Fibroblast of skin of right biceps (primary cell): Measurements from ENCODE around the gene IGSF21.

ENCODE experiments used
- DNase-seq: peaks from one replicate; pipeline ENCODE4 v3.0.0-alpha.2; 2013

Gene IGSF21

DNA sequence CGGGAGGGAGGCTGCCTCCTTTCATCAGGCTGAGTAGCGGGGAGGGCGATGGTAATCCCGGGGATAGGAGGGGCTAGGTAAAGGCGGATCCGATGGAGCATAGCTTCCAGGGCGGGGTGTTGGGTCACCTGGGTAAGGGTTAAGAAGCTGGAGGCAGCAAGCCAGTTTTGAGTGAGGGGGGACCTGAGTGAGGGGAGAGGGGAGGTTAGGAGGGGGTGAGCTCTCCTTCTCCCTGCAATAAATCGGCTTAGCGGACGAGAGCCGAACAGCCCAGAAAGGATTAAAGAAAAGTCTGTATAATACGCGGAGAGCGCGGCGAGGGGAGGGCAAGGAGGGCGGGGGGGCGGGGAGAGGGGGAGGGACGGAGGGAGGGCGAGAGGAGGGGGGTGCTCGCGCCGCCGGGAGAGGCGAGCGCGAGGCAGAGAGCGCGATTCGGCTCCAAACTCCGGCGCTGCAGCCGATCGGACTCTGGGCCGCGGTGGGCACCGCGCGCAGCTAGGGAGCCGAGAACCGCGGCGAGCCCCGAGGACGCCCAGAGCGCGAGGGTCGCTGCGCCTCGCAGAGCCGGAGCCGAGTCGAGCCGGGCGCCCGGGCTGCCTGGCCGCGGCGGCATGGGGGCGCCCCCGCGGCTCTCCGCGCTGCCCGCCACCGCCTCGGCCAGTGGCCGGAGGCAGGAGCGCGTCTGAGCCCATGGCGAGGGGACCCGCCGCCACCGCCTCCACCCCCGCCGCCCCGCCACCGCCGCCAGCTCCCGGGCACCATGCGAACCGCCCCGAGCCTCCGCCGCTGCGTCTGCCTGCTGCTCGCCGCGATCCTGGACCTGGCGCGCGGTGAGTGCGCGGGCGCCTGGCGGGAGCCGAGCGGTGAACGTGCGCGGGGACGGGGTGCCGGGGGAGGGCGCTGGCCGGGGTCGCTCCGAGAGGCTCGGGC lies at the start of gene IGSF21:
TSS of gene IGSF21 (plus strand) at position 430 of the 930 bp plus-strand sequence. CDS start at position 761, 331 bp downstream.
- no peak for DNase-seq

DNA sequence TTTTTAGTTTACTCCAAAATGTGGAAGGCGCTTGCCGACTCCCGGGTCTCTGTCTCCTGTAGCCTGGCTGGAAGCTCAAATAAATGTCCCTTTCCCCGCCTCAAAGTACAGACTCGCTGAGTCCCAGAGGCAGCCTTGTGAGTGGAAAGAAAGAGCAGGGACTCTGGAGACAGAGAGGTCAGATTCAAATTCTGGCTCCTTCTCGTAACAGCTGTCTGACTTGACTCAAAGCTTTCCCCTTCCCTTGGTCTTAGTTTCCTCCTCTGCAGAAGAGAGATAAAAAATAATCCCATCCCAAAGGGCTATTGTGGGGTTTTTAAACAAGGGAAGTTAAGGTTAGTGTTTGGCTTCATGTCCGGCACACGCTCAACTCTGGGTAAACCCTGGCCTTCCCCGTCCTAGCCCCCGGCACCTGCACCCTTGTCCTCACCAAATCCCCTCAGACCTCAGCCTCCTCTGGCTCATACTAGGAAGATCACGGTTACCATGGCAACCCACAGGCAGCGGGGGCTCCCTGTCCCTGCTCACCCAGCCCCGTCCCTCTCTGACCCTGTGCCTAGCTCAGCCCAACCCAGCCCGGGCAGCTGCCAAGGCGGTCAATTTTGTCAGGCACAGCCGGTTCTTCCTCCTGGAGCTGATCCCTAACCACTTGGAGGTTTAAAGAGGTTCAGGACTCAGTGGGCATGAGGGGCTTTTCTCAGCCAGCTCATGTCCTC lies 49.2 kb upstream of the IGSF21 start:
- no peak for DNase-seq

GRCh38 chr1:18058981-18059605 lies 48.5 kb upstream of the IGSF21 start:
- DNase-seq = no peak

DNA sequence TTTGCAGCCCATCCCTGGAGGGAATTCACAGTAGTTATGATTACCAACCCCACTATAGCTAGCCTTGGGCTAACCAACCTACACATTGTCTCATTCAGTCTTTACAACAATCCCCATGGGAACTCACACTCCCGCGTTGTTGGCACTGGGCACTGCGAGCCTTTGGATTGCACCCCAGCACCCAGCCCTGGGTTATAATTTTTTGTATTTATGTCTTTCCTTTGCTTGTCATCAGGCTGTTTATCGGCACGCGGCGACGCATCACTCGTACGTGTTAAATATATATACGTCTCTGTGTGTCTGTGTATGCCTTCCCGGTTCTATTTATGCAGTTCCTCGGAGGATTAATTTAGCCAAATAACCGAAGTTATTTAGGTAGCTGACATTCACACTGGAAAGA lies 47.2 kb upstream of the IGSF21 start:
- DNase-seq = no peak

GRCh38 chr1:18062185-18062584 lies 45.4 kb upstream of the IGSF21 start:
- DNase-seq = no peak

DNA sequence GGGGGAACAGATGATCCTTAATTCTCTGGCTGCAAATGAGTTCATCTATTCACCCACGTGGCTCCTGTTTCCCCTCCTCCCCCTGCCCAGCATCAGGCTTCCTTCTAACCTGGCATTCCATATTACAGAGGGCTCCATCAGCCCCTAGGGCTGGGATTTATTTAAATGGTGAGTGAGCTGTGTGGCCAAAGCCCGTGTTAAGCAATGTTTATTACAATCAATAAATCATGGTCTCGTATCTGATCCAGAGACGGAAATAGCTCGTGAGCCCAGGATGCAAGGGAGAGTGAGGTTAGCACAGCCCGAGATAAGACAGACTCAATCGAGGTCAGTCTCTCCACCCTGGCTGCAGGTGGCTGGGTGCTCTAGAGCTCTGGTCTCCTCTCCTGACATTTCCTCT lies 43.1 kb upstream of the IGSF21 start:
- no peak for DNase-seq

- no peak for DNase-seq
Measured at GRCh38 chr1:18066576-18066975, 41.0 kb upstream of the IGSF21 start.

DNA sequence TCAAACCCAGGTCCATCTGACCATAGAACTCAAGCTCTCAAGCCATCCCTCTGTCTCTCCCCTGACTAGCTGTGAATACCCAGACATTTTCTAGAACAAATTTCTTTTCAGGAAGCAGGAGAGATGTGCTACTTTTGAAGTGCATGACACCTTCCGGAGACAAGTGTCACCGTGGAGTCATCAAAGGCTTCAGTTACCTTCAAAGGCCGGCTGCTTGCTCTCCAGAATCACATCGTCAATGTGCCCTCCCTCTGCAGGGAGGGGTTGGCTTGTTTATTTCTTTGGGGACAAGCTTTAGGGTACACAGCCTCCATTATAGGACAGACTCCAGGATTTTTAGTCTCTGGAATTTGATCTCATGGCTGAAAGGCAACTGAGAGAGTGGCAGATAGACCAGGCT lies 37.7 kb upstream of the IGSF21 start:
- DNase-seq = no peak

- DNase-seq = no peak
Measured at GRCh38 chr1:18072066-18072465, 35.5 kb upstream of the IGSF21 start.

DNA sequence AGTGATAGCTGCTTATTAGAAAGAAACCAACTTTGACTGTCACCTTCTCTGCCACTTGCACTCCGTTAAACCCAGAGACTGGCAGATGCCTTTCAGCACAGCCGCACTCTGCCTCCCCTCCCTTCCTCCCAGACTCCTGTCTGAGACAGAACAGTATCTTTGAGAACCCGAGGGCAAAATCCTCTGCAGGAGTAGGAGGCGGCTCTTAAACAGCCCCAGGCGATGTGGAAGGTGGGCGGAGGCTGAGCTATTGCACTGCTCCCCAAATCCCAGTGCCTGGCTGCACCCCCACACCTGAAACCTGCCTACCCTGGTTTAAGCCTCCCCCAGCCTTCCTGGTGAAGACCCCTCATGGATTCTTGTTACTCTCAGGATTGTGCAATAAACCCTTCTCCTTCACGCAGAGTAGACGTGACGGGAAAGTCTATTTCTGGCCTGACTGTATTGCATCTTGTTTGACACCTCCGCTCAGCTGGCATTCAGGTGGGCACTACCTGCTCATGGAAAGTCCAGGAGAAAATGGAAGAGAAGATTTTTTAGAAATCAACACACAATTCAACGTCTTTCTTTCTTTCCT lies 34.4 kb upstream of the IGSF21 start:
- no peak for DNase-seq

DNA sequence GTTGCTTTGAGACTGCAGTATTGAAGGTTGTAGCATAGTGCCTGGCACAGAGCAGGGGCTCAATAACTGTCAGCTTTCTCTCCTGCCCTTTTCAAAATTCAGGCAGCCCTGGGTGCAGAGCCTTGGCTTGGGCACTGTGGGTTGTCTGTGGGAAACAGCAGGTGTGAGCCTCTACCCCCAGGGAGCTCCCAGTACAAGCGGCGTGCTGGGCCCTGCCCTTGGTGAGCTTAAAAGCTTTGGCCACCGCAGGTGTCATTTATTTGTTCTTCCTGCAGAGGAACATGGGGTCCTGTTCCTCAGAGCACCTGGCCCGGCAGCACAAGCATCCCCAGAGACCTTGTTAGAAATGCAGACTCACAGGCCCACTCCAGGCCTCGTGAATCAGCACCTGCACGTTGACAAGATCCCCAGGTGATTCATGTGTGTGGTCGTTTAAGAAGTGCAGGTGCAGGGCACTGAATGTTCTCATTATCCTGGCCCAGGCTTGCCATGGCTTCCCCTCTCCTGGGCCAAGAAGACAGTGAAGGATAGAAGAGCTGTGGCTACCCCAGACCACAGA lies 29.9 kb upstream of the IGSF21 start:
- no peak for DNase-seq

GRCh38 chr1:18079941-18080735 lies 27.5 kb upstream of the IGSF21 start:
- no peak for DNase-seq

GRCh38 chr1:18085387-18086074 lies 22.1 kb upstream of the IGSF21 start:
- no peak for DNase-seq

DNA sequence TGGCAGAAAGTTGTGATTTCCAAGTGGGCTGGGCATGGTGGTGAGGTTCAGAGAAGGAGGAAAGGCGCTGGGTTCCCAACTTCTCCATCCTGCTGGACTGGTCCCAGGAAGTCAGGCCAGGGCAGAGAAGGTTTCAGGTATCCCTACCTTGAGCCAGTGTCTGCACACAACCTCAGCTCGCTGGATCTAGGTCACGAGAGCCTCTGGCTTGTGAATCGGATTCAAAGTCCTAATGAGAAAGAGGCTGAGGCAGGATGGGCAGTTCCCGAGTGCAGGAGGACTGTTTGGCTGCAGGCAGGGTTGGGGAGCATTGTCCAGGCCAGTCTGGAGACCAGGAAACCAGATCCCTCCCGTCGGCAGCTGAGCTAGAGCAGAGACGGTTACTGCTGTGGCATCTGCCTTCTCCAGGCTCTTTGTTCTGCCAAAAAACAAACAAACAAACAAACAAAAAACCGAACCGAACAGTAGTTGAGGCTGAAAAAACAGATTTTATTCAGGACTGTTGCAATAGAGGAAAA lies 19.5 kb upstream of the IGSF21 start:
- DNase-seq = no peak

GRCh38 chr1:18089488-18089887 lies 18.1 kb upstream of the IGSF21 start:
- DNase-seq = no peak

DNA sequence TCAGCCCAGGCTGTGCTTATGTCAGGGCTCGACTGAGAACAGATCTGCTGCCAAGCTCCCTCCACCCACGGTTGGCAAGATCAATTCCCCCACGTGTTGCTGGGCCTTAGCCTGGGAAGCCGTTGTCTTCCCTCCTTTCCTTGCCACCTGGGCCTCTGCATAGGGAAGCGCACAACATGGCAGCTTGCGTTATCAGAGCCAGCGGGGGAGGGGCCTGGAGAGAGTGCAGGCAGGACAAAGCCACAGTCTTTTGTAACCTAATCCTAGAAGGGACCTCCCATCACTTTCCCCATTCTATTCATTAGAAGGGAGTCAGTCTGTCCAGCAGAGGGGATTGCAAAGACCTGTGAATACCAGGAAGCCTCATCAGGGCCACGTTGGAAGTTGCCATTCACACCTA lies 17.0 kb upstream of the IGSF21 start:
- DNase-seq = no peak

DNA sequence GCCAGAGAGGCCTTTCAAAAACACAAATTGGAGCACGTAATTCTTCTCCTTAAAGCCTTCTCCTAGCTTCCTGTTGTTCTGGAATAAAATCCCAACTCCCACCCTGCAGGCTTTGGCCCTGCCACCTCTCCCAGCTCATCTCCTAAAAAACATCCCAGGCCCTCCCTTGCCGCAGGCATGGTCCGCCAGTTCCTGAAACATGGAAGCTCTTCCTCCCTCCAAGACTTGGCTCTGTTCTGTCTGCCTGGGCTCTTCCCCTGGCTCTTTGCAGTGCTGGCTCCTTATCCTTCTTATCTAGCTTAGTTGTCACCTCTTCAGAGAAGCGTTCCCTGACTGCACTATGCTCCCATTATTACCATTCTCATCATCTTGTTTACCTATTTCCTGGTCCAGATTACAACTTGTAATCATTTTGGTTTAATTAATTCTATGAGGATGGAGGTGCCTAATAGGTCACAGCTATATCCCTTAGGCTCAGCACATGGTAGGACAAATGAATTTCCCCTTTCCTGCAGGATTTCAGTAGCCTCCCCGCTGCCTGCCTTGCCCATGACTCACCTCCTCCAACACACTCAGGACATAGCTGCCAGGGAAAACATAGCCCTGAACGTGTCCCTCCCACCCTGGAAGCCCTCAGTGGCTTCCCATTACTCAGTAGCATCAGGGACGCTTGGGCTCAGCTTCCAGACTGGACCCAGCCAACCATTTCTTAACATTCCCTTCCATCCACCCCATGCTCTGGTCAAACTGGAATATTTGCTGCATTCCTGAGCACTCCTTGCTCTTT lies 15.7 kb upstream of the IGSF21 start:
- peak; percentile 85 for DNase-seq

DNA sequence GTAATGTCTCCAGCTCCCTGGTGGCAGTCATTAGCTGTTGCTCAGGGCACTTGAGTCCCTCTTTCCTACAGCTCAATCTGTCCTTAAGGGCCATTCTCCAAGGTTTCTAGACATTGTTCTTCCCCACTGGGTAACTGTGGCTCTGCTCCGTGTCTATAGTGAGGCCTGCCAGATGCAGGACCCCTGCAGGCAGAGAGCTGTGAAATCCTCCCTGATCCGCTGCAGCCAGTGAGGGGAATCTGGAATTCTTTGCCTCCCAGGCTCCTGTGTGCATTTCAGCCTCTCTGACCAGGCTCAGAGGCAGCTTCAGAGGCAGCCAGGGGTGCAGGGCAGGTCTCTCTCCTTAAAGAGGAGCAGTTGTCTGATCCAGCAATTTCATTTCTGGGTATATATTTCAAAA lies 14.4 kb upstream of the IGSF21 start:
- DNase-seq = no peak

DNA sequence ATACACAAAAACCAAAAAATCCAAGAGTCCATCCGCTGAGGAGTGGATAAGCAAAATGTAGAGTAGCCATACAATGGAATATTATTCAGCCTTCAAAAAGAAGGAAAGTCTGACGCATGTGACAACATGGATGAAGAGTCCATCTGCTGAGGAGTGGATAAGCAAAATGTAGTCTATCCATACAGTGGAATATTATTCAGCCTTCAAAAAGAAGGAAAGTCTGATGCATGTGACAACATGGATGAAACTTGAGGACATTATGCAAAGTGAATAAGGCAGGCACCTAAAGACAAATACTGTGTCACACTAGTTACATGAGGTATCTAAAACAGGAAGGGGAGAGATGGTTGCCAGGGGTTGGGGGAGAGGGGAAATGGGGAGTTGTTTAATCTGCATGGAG lies 14.0 kb upstream of the IGSF21 start:
- DNase-seq = no peak

DNA sequence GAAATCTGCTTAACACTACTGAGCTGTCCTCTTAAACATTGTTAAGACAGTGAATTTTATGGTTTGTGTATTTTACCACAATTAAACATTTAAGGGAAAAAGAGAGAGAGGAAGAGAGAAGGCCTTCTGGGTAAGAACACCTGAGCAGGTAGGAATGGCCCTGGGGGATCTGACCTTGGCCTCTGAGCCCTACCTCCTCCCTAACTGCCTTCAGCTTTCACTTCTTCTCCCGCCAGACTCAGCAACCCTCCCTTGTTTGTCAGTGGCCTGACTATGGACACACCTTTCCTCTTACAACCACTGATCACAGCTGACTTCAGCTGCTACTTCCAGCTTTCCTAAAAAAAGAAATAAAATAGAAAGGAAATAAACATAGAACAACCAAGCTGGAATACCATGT lies 13.5 kb upstream of the IGSF21 start:
- DNase-seq = no peak
